GM18498 (cell line): ENCODE measurements around the gene HIF1A.
"Not testable (repeated sequence)": the region's sequence is repeated elsewhere in the genome, so short reads cannot be mapped to it uniquely, and the experiment has no call there.

Experiments used
- ATAC-seq: cut with Tn5 transposase; IDR thresholded peaks from one replicate; pipeline ENCODE4 v1.9.1; 2021; ENCODE audit warnings: mild to moderate bottlenecking, moderate library complexity; ENCODE audit not compliant: unreplicated experiment

HIF1A gene

DNA sequence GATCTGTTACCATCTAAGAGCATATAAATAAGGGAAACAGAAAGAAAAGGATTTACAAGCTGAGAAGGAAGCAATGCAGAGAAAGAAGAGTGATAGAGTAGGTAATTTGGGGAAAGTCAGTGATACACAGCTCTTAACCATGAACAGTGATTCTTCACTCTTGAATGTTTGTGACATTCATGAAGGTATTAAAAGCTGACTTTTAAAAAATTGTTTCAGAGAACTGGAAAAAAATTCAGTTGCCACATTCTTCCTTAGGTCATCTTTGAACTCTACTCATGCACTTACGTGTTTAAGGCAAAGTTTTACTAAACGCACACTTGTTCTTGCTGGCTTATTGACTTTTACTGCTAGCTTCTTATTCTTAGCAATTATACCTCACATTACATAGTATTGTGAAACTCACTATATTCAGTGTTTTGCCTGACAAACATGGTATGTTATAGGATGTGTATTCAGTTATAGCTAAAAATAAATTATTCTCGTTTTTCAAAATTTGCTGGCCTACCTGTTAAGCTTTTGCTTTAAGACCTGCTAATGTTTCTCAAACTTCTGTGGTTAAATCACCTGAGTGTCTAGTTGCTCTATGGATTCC lies 10.9 kb downstream of the HIF1A start:
- no peak for ATAC-seq

DNA sequence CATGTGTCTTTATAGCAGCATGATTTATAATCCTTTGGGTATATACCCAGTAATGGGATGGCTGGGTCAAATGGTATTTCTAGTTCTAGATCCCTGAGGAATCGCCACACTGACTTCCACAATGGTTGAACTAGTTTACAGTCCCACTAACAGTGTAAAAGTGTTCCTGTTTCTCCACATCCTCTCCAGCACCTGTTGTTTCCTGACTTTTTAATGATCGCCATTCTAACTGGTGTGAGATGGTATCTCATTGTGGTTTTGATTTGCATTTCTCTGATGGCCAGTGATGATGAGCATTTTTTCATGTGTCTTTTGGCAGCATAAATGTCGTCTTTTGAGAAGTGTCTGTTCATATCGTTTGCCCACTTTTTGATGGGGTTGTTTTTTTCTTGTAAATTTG lies 12.5 kb downstream of the HIF1A start:
- ATAC-seq, result not testable (repeated sequence)

DNA sequence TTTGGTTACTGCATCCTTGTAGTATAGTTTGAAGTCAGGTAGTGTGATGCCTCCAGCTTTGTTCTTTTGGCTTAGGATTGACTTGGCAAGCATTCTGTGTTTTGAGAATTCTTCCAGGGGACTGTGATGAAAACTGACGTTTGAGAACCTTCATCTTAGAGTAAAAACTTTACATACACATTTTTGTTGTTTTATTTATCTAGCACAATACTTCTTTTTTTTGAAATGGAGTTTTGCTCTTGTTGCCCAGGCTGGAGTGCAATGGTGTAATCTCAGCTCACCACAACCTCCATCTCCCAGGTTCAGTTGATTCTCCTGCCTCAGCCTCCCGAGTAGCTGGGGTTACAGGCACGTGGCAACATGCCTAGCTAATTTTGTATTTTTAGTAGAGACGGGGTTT lies 13.4 kb downstream of the HIF1A start:
- not testable (repeated sequence) for ATAC-seq

DNA sequence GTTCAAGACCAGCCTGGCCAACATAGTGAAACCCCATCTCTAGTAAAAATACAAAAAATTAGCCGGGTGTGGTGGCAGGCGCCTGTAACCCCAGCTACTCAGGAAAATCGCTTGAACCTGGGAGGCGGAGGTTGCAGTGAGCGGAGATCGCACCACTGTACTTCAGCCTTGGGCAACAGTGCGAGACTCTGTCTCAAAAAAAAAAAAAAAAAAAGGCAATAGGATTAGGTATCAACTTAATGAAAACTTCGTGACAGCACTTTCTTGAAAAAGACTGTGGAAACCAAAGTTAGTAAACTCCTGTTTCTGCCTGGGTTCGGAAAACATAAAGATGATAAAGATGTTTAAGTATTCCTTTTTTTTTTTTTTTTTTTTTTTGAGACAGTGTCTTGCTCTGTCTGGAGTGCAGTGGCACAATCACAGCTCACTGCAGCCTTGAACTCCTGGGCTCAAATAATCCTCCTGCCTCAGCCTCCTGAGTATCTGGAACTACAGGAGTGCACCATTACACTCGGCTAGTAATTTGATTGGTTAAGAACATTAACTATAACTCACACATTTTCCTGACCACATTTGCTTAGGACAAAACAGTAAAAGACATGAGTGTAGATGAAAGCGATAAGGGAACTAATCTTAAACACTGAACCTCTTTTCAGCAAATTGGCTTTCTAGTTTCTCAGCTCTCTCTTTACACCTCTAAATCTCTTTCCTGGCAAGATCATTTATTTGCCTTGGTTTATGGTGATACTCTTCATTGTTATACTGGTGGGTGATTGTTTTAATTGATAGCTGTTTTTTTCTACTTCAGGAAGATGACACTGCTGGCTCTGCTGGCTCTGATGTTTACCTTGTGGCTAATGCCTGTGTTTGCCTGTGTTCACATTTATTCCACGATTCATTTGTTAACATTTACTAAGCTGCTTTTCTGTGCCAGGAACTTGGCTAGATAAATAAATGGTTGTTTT lies 15.8 kb downstream of the HIF1A start:
- ATAC-seq, result no peak

DNA sequence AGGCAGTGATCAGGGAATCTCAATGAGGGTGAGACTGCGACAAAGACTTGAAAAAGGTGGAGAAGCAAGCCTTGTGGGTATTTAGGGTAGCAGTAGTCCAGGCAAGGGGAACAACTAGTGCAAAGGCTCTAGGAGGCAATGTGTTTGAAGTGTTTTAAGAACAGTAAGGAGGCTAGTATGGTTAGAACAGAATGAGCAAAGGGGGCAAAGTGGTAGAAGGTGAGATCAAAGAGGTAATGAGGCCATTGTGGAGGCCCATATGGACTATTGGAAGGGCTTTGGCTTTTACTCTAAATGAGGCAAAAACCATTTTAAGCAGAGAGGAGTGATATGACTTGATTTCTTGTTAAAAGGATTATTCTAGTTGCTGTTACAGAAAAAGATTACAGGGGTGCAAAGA lies 16.8 kb downstream of the HIF1A start:
- ATAC-seq, result no peak

DNA sequence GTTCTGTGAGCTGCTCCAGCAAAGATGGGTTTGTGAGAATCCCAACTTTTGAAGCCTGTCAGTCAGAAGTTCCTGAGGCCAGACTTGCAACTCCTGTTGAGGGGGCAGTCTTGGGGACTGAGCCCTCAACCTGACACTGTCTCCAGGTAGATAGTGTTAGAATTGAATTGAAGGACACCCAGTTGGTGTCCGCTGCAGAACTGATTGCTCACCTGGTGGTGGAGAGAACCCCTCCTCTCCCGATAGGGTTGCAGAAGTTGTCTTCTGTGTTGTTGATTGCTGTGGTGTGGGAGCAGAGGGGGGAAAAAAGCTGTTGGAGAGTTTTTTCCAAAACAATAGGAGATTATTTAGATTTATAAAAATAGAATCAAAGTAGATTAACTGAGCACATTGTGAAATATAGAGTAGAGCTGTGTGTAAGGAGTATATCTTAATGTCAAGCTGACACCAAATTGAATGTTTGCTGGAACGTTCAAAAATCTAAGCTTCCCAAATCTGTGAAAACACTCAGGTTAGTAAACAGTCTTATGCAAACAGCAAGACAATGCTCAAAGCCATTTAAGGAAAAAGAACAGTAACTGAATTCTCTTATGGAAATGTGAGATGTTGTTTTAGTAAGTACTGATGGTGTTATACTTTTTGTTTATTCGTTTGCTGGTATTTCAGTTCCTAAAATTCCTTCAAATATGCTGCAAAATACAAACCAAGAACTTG lies 18.6 kb downstream of the HIF1A start:
- ATAC-seq, result no peak

DNA sequence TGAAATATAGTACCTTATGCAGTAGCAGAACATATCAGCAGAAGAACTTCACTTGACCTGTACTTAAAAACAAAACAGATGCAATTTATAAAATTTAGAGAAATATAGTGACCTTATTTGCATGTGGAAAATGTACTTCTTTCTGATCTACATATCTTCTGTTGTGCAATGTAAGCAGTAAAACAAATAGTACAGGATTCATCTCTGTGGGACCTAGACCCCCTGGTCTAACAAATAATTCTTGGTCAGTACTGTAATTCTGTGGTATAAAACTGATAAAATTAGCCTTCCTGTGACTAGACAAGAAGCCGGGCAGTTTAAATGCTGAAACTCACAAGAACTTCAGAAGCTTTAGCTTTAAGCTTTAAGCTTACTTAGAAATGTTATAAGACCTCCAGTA lies 21.6 kb downstream of the HIF1A start:
- ATAC-seq, result no peak

DNA sequence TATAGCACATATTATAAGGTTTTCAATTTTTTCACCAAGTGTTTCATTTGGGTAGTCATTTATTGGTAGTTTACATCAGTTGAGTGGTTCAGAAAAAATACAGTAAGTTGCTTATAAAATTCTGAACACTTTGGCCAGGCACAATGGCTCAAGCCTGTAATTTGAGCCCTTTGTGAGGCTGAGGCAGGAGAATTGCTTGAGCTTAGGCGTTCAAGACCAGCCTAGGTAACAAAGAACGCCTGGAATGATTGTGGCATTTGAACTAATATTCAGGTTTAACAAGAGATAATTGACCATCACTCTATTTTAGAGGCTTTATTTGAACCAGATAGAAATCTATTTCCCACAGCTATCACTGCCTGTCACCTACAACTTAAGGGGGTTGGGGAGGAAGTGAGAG lies 22.7 kb downstream of the HIF1A start:
- no peak for ATAC-seq

DNA sequence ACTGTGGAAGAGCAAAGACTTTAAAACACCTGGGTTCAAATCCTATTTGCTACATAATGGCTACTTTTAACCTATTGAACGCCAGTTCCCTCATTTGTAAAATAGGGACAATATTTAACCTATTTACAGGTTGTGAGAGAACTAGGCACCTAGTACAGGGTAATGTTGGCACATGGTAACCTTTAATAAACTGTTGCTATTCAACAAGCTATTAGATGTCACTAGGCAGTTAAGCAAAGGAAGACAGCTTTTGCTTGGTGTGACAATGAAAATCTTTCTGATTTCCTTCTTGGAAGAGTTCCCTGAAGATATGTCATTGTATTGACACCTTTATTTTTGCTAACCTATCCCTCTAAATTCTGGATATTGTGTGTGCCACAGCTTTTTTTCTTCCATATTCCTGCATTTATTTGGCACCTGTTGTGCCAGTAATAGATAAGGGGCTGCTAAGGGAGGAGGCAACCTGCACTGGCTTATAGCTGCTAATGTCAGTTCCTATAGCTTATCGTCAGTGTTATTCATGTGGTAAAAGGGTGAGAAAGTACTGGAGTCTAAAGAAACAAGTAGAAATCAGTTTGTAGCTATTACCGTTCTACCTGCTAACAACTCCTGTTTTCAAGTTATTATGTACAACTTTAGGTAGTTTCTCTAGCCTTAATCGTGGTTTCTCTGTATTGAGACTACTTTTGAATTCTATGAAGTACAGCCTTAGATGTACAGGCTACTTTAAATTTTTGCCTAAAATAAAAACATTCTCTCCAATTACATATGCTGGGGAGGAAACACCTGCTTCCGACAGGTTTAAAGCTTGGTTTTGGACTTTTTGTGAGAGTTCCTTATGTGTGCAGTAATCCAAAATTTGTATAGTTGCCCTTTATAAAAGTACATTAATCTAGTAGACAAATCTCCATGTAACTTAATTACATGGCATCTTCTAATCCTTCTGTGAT lies 24.3 kb downstream of the HIF1A start:
- ATAC-seq, result peak; percentile 51

DNA sequence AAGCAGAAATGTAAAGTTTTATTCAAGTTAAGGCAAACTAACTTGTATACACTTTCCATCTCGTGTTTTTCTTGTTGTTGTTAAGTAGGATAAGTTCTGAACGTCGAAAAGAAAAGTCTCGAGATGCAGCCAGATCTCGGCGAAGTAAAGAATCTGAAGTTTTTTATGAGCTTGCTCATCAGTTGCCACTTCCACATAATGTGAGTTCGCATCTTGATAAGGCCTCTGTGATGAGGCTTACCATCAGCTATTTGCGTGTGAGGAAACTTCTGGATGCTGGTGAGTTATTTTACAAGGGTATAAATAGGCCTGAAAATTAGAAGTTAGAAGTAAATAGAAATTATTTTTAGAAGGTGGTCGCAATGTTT lies 25.0 kb downstream of the HIF1A start:
- ATAC-seq, result no peak

DNA sequence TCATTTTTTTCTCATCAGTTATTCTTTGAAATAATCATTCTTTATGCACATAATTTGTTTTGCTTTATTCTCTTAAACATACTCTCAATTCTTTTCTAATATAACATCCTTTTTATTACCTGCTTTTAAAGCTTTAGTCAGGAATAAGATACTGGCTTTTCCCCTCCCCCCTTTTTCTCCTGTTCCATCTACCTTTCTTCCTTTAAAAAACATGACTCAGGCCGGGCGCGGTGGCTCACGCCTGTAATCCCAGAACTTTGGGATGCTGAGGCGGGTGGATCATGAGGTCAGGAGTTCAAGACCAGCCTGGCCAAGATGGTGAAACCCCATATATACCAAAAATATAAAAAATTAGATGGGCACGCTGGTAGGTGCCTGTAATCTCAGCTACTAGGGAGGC lies 25.4 kb downstream of the HIF1A start:
- ATAC-seq, result no peak

DNA sequence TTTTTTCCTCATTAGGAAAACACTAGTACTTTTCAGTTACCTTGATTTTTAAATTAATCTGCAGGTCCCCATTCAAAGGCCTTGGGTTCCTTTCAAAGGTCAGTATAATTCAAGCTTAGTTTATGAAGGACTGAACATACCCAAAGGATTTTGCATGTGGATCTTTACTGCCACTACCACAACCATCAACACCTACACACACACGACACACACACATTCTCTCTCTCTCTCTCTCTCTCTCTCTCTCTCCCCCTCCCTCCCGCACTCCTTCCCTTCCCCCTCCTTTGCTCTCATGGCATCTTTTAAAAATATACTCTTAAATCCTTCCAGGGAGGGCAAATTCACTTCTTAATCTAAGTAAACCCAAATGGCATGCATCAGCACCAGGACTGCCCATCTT lies 28.8 kb downstream of the HIF1A start:
- ATAC-seq, result no peak

DNA sequence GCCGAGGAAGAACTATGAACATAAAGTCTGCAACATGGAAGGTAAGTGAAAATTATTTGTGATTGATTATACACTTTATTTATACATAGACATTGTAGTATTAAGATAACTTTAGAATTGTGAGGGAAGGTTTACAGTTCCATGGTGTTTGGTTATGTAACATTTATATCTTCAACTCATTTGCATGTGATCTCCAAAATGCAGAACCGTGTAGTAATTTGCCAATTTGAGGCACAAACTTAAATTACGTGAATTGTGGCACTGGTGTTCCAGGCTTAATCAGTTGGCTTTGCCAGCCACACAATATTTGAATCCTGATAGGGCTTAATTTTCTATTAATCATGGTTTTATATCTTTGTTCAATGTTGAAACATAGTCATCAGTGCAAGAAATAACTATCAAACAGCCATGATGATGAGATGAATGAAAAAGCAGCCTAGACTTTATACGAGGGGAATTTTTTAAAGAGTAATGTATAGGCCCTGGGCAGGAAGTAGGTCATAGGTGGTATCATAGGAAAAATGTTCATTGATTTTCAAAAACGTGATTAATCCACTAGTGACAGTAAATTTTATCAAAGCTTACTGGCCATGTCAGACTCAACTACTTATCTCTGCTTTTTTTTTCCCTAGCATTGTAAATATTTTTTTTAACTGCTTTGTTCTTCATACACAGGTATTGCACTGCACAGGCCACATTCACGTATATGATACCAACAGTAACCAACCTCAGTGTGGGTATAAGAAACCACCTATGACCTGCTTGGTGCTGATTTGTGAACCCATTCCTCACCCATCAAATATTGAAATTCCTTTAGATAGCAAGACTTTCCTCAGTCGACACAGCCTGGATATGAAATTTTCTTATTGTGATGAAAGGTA lies 31.7 kb downstream of the HIF1A start:
- no peak for ATAC-seq

DNA sequence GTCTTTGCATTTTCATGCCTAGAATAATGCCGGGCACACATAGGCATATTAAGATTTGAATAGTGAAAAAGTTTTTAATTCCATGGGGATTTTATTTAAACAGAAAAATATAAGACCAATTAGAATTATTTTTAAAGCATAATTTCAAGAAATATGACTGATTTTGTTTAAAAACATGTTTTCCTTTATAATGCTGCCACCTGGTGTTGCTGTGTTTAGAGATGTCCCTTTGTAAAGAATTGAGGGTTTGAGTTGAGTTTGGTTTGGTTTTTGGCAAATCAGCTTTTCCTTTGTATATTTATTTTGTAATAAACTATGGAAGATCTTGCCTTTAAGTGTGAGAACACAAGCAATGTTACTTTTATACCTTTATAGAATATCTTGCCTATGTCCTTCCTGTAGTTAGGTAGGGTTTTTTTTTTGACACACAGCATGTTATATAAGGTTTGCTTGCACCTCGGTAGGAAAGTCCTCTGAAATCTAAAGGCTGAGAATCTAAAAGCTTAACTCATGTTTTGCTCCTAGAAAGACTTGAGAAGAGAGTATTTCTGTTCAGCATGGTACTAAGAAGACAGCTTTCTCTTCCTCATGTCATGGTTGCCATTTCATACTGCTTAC lies 35.6 kb downstream of the HIF1A start:
- no peak for ATAC-seq

DNA sequence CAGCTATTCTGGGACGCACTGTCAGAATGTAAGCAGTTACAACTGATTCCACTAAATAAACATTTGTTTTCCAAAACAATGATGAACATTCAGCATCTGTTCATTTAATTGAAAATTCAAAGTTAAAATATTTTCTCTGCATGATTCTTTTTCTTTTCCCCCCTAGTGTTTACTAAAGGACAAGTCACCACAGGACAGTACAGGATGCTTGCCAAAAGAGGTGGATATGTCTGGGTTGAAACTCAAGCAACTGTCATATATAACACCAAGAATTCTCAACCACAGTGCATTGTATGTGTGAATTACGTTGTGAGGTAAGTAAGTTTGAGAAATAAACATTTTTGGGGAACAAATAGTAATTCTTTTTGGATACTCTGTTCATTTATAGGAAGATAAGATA lies 38.7 kb downstream of the HIF1A start:
- no peak for ATAC-seq

DNA sequence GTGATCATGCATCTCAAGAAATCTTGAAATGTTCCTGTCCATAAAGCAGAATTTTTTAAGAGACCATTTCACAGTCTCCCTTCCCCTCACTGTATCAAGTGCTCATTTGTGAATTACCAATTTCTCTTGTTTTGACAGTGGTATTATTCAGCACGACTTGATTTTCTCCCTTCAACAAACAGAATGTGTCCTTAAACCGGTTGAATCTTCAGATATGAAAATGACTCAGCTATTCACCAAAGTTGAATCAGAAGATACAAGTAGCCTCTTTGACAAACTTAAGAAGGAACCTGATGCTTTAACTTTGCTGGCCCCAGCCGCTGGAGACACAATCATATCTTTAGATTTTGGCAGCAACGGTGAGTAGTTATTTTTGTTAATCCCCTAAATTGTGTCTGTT lies 41.4 kb downstream of the HIF1A start:
- ATAC-seq, result no peak

DNA sequence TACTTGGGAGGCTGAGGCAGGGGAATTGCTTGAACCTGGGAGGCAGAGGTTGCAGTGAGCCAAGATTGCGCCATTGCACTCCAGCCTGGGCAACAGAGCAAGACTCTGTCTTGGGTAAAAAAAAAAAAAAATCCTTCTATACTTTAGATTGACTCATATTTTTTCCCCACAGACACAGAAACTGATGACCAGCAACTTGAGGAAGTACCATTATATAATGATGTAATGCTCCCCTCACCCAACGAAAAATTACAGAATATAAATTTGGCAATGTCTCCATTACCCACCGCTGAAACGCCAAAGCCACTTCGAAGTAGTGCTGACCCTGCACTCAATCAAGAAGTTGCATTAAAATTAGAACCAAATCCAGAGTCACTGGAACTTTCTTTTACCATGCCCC lies 42.6 kb downstream of the HIF1A start:
- ATAC-seq, result no peak

DNA sequence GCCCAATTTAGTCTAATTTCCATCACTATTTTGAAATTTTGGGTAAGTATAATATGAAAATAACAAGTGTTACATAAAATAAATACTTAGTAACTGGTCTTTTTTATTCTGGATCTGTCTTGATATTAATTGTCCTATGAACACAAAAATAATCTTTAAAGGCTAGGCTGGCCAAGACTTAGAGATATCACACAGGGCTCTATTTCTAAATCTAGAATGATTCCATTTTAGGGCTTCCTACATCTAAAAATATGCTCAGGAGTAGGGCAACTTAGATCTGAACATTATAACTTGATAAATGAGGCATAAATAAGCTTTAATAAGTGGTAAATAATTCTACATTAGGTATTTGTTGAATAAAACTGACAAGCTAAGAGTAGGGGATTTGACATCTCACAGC lies 43.8 kb downstream of the HIF1A start:
- no peak for ATAC-seq

DNA sequence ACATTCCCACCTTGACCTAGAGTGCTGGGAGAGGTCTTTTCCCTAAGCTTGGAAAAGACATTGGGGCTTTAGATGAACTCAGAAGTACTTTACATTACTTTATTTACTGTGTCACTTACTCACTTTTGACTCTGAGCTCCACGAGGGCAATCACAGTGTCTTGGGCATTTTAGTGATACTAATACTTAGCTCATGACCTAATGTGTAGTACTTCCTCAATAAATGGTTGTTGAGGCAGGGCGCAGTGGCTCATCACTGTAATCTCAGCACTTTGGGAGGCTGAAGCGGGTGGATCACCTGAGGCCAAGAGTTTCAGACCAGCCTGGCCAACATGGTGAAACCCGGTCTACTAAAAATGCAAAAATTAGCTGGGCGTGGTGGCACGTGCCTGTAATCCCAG lies 47.1 kb downstream of the HIF1A start:
- no peak for ATAC-seq
